GM19043 (cell line): Measurements from ENCODE around the gene ERBB4.

ENCODE experiments used
- ATAC-seq: cut with Tn5 transposase; IDR thresholded peaks from one replicate; pipeline ENCODE4 v1.9.1; 2021; ENCODE audit warnings: low read depth; ENCODE audit not compliant: unreplicated experiment

The ERBB4 gene

DNA sequence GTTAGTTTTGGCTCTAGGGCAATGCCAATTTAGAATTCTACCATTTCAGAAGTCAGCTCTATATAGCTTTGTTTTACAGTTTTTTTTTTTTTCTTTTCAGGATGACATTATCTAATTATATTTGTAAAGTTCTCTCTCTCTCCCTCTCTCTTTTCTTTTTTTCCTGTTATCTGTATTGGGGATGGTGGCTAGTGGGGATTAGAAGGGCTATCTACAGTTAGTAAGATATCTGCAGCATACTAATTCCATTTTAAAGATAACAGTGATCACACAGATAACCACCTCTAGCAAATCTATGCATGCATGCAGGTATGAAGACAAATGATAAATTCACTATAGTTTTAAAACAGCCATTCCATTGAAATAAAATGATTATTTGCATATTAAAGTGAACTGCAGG is 438.9 kb downstream of the ERBB4 start:
- no peak for ATAC-seq

DNA sequence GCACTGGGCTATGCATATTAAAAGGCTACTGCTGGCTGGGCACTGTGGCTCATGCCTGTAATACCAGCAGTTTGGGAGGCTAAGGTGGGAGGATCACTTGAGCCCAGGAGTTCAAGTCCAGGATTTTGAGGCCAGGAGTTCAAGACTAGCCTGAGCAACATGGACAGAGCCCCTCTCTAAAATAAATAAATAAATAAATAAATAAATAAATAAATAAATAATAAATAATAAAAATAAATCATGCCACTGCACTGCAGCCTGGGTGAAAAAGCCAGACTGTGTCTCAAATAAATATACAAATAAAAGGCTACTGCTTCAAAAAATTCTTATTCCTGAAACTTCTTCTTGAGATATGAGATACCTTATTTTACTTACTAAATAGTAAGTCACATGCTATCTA is 439.6 kb downstream of the ERBB4 start:
- ATAC-seq = no peak

DNA sequence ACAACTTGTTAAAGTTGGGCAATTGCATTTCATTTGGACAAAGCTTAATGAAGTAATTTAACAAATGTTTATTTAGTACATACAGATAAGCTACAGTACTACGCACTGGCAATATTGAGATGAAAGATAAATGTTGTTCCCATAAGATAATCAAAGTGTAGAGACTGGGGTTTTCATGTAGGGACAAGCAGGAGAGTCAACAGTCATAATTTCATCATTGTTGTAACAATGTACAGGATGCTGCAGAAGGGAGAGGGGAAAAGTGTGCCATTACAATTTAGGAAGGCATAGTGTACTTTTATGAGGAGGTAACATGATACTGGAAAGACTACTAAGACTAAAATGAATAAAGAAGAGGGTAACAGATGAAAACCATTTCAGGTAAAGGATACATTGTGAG is 441.6 kb downstream of the ERBB4 start:
- ATAC-seq = no peak

DNA sequence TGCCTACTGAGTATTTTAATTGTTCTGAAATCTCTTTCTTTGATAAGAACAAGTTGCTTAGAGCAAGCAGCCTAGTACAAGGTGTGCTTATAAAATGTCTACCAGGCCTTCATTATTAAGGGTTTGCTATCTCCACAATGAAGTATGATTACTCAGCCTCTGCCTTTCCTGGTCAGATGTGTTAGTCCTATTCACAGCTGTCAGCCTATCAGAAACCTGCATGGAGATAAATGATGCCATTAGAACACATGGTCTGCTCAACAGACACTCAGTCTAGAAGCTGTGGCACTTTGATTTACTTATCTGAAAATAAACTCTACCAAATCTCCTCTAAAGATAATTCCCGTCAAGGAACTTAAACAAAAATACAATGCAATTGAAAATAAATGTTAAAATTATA is 448.7 kb downstream of the ERBB4 start:
- ATAC-seq = no peak

DNA sequence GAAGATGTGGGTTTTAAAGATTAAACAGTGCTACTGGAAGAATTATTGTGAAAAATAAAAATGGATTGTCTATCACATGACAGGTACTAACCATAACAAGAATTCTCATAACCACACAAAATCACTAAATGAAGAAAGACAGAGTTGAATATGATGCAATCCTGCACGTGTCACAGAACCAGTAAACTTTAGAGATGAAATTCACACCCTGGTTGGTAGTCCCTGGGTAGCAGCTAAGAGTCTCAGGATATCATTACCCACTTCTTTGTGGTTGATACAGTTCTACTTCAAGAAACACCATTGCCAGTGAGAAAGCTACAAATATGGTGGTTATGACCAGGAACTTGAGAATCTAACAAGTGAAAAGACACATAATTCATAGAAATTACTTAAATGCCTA is 450.2 kb downstream of the ERBB4 start:
- no peak for ATAC-seq

DNA sequence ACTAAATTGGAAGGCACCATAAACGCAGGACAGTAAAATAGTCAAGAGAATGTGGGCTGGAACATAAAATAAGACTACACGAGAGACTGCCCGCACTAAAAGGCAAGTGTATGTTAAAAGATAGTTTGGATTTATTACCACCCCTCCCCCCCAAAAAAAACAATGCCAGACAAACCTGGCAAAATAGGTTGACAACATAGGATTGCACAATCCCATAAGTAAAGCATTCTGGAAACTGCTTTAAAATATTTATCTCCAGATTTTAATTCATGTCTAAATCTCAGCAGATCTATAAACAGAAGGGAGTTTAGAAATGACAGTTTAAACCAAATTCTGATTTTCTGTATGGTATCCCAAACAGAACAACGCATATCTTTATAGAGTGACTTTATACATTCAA is 455.1 kb downstream of the ERBB4 start:
- no peak for ATAC-seq

DNA sequence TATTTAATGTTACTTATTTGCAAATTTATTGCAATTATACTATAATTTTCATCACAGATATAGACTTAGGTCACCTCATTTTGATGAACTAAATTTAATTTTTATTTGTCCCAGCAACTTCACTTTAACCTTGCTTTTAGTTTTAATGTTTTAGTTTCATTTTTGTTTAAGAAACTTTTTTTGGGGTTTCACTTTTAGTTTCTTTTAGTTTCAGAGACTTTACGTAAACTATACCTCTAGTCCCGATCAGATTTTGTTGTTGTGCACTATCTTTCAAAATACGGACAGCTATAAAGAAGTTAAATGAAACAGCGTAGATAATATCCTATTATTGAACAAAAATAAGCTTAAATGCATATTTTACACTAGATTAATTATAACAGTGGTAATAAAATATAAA is 460.5 kb downstream of the ERBB4 start:
- peak; percentile 51 for ATAC-seq

DNA sequence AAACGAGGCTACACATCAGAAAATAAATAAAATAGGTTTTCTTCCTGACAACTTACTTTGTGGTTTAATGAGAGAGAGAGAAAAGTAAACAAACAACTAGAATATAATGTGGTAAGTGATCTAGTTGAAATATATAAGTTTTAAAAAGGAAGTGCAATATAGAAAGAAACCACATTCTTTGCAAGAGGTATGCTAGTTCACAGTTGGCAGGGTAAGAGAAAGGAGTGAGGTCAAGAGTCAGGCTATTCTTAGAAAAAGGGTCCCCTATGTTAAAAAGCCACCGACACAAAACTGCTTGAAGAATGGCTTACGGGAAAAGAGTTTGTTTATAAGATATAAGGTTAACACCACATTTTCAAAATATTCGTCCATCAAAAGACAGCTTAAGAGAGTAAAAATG is 462.1 kb downstream of the ERBB4 start:
- no peak for ATAC-seq

DNA sequence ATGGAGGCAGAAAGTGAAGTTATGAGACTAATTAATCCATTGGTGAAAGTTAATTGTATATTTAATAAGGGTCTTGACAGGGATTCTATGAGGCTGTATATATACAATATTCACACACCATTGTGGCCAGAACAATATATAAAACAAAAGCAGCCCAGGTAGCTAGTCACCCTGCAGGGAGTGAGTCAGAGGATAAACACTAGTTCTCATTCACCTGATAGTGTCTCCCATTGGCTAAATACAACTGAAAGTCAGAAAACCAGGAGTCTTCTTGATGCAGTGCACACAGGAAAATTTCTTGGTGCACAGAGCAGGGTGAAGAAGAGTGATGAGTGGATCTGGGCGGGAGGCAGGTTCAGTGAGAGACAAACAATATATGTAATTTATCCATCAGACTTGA is 465.2 kb downstream of the ERBB4 start:
- no peak for ATAC-seq

DNA sequence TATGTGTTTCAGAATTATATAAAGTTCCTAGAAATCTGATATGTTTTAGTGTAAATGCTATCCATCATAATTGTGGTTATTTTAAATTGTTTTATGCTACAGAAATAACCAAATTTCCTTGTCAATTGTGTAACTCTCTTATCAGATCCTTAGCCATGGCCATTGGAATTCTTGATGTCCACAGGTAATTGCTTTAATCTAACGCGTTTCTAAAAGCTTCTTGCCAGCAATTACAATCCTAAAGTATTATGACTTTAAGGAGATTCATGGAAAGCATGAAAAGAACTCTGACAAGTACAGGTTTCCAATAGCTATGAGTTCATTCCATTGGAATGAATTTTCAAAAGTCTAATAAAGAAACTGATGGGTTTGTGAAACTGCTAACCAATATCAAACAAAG is 472.1 kb downstream of the ERBB4 start:
- no peak for ATAC-seq

DNA sequence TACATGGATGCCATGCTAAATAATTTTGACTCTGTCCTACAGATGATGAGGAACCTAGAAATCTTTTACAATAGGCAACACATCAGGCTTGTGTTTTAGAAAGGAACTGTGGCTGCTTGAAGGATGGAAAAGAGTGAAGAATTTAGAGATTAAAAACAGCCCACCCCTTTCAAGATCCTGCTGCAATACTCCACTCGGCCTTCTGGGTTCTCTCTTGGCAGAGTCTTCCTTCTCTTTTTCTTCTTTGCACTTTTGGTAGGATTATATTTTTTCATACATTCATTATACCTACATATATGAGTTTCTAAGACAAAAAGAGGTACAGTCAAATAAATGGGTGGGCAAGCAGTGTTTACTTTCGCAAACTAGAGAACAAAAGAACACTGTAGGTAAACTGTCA is 474.3 kb downstream of the ERBB4 start:
- no peak for ATAC-seq

DNA sequence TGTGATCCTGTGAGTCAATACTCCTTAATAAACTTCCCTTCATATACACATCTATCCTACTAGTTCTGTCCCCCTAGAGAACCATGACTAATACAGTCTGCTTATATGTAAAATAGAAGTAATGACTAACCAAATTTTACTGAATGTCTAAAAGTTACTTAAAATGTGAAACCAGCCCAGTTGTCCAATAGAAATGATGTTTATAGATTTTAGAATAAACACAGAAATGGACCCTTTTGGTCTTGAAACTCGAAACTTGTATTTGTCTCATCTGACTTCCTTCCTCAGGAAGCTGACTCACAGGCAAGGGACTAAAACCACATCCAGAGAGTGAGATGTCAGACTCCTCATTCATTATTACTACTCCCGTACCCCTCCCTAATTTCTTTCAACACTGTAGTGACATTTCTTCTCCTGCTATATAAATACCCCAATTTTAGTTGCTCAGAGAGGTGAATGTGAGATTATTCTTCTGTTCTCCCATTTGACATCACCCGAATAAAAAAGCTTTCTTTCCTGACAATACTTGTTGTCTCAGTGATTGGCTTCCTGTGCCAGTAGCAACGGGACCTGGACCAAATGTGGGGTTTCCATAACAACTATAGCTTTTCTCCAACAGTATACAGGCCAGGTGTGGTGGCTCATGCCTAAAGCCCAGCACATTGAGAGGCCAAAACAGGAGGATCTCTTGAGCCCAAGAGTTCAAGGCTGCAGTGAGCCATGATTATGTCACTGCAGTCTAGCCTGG is 486.0 kb downstream of the ERBB4 start:
- peak; percentile 85 for ATAC-seq

DNA sequence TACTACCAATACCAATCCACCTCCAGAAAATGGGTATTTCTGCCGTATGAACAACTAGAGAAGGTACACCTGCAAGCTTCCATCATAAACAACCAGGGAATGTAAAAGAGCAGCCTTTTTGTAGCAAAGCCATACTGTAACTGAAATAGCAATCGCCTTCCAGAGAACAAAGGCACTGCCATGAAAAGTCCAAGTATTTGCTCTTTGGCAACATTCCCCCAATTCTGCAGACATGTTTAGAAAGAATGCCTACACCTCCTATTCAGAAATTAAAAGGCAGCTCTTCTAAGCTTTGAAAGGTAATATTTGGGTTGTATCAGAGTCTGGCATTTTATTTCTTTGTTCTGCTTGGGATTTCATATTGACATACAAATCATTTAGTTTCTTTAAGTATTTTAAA is 487.7 kb downstream of the ERBB4 start:
- no peak for ATAC-seq

DNA sequence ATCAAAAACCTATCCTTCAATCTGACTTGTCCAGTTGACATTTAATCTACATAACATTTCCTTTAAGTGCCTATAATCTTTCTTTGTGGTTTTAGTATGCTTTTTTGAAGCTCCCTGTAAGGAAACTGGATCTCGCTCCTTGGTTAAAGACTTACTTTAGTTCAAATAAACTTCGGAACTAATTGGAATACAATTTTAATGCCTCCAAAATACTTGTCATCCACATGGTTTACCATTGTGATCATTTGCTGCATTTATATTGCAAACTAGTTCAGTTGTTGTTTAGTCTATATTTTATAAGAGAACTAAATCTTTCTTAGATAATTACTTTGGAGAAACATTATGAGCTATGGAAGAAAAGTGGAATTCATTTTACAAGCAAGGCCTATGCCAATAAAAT is 496.0 kb downstream of the ERBB4 start:
- no peak for ATAC-seq

DNA sequence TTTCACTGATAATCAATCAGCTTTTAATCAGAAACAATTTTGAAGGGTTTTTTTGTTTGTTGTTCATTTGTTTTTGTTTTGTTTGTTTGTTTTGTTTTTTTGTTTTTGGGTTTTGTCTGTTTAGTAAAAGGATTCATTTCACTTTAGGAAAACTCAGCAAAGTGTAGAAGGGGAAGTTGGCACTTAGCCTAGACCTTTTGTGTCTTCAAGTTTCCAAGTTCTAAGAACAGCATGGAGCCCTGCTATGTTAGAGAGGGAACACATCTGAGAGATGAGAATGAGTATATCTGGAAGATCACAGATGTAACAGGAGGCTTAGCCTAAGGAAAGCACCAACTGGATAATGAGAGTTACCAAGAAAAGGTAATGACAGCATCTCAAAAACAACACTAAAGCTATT is 501.5 kb downstream of the ERBB4 start:
- no peak for ATAC-seq

DNA sequence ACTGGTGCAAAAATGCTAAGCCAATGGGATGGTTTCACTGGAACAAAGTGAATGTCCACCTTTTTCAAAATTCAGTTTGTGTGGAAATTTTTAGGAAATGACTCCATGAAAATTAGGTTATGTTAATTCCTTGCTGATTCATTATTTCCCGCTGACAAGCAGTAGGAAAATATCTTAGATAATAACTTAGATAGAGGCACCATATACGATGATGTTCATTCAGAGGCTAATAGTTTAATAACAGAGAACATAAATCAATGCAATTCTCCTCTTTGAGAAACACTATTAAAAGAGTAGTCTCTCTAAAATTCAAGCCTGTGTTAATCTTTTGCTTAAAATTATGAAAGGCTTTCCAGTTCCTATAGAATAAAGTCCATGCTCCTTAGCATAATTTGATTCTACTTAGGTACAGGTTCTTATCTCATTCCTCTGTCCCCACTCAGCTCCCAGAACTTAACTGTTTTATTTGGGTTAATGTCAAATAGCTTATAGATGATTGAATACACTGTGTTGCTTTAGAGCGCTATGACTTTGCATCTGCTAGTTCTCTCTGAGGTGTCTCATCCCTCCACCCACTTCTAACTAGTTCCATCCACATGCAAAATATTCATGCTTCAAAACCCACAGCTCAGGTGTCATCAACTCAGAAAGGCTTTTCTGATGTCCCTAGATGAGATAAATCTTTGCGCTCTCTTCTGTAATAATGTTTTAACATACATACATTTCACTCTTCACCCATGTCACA is 503.6 kb downstream of the ERBB4 start:
- ATAC-seq = no peak

DNA sequence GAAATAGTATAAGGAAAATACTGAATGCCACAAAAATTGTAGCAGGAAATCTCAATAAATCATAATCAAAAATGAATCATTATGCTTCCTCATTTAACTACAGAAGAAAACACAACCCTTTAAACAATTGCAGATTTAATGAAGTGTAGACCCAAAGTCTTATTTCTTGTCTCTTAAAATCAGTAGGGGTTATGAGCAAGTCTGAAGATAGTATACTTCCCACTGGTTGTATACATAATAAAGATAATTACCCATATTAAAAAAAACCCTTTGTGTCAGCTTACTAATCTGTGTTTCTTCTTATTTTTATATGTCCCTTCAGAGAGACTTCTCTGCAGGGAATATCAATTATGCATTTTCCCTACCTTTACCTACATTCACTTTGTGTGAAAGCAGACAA is 504.7 kb downstream of the ERBB4 start:
- ATAC-seq = no peak

DNA sequence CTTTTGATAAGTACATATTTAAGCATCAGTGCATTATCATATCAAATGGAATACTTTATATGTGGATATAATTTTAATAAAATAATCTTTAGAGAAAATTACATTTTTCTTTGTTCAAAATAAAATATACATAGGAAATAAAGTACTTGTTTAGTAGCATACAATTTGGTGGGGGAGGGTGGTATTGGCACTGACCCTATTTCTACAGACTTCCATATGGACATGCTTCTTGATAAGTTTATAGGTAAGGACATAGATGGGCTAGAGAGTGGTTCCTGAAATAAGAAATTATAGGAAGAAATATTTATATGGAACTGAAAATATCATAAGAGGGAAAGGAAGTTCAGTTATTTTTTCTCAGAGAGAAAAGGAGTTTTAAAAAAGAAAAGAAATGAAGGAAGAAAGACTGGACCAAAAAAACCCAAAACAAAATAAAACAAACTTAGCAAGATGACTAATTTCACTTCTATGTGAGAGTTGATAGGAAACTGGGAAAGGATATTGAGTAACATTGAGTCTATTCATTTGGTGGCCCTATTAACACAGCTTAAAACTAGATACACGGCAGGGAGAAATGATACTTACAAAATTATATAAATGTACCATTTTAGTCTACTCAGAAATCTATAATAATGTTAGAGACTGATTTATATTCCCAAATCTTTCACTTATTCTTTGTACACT is 505.9 kb downstream of the ERBB4 start:
- ATAC-seq = no peak

DNA sequence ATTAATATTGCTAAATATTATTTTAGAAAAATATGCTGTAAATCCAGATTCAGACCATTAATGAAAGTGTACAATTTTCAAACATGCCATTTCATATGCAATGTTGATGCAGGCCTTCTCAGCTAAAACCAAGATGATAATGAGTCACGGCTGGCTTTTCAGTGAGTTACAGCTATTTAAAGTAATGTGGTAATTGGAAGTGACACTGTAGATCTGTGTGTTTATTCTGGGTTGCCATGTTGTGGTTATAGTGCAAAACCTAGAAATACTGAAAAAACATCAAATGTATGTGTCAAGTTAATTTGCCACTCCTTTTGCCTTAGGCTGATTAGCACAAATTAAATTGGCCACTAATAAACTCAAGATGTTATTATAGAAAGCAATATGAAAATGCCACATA is 506.6 kb downstream of the ERBB4 start:
- no peak for ATAC-seq

DNA sequence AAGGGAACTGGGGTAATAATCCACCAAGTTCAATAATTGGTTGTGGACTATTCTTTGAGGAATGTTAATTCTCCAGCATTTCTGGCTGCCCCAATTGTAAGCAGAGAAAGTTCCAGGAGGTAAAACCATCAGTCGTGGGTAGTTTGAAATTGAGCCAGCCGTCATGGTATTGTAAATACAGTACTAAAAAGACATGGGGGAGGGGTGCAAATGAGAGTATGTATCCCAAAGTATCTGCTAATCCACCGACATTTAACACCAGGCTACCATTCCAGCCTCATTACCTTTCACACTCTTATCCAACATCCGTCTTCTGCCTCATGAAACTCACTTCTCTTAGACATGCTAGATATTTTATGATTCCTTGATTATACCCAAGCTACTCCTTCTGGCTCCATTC is 507.9 kb downstream of the ERBB4 start:
- ATAC-seq = no peak

DNA sequence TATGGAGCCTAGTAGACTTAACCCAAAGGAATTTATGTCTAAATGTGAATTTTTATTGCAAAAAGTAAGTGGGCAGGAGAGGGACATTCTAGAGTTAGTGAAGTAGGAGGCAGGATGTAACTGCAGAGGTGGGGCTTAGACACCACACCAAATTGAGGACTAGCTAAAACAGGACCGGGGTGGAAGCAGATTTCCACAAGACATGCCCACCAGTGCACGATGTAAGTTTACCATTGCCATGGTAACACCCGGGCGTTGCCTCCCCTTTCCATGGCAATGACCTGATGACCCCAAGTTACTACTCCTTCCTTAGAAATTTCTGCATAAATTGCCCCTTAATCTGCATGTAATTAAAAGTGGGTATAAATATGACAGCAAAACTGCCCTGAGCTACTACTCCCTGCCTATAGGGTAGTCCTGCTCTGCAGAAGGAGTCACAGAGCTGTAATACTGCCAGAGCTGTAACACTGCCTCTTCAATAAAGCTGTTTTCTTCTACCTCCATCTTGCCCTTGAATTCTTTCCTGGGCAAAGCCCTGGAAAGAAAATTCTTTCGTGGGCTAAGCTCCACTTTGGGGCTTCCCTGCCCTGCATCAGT is 509.7 kb downstream of the ERBB4 start:
- no peak for ATAC-seq
